Measurements from ENCODE around the gene FOXP2. TPM values are rescaled to one million over a fixed set of nuclear protein-coding genes. Genes with fewer than 3 reads are reported as not detected.
"Not testable (repeated sequence)": the region's sequence is repeated elsewhere in the genome, so short reads cannot be mapped to it uniquely, and the experiment has no call there.

FOXP2 gene
- total RNA-seq, 1 donor from 2014 or later, result 24.0 TPM

DNA sequence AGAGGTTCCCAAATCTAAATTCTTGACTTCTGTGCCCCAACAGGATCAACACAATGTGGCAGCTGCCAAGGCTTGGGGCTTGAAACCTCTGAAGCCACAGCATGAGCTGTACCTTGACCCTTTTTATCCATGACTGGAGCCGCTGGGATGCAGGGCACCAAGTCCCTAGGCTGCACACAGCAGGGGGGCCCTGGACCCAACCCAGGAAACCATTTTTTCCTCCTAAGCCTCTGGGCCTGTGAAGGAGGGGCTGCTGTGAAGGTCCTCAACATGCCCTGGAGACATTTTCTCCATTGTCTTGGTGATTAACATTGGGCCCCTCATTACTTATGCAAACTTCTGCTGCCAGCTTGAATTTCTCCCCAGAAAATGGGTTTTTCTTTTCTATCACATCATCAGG is 72.6 kb downstream of the FOXP2 start:
- no peak for DNase-seq (ENCODE audit: extremely low spot score, unreplicated experiment)
- H3K9me3 Mint-ChIP-seq, result peaks cover 12% of the 10 kb centered on the region
- no peaks in the 10 kb centered on the region for H3K27me3 Mint-ChIP-seq
- TF ChIP-seq, protein P1, sequence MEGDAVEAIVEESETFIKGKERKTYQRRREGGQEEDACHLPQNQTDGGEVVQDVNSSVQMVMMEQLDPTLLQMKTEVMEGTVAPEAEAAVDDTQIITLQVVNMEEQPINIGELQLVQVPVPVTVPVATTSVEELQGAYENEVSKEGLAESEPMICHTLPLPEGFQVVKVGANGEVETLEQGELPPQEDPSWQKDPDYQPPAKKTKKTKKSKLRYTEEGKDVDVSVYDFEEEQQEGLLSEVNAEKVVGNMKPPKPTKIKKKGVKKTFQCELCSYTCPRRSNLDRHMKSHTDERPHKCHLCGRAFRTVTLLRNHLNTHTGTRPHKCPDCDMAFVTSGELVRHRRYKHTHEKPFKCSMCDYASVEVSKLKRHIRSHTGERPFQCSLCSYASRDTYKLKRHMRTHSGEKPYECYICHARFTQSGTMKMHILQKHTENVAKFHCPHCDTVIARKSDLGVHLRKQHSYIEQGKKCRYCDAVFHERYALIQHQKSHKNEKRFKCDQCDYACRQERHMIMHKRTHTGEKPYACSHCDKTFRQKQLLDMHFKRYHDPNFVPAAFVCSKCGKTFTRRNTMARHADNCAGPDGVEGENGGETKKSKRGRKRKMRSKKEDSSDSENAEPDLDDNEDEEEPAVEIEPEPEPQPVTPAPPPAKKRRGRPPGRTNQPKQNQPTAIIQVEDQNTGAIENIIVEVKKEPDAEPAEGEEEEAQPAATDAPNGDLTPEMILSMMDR (conservative IDR thresholded peaks at IDR 0.05), result no peak
- no peak overlapping the region for H3K4me3 Mint-ChIP-seq
- no peaks in the 10 kb centered on the region for H3K4me1 Mint-ChIP-seq (ENCODE audit: unreplicated experiment)
- no peak overlapping the region for H3K27ac Mint-ChIP-seq
- peaks cover 9% of the 10 kb centered on the region for H3K36me3 Mint-ChIP-seq

DNA sequence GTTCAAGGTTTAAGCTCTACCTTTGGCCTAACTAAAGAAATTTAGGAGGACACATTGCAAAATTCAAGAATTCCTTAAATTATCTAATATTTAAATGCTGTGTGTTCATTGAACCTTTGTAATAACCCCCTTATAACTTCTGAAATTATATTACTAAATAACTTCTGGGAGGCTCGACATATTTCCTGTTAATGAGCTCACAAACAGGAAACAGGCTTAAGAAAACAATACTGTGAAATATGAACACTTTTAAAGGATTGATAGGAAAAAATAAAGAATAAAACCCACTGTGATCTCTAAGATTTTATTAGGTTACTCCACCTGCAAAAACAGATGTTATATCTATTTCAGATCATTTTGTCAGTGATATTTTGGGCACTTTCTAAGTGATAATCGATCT is 74.1 kb downstream of the FOXP2 start:
- Mint-ChIP-seq H3K9me3 (peaks cover 12% of the 10 kb centered on the region), H3K27me3 (no peaks in the 10 kb centered on the region), H3K27ac (no peak overlapping the region), H3K36me3 (peaks cover 12% of the 10 kb centered on the region), H3K4me1 (ENCODE audit: unreplicated experiment) (no peaks in the 10 kb centered on the region), H3K4me3 (no peak overlapping the region)
- DNase-seq (ENCODE audit: extremely low spot score, unreplicated experiment), result no peak
- TF ChIP-seq, protein P1 (conservative IDR thresholded peaks at IDR 0.05), result no peak

DNA sequence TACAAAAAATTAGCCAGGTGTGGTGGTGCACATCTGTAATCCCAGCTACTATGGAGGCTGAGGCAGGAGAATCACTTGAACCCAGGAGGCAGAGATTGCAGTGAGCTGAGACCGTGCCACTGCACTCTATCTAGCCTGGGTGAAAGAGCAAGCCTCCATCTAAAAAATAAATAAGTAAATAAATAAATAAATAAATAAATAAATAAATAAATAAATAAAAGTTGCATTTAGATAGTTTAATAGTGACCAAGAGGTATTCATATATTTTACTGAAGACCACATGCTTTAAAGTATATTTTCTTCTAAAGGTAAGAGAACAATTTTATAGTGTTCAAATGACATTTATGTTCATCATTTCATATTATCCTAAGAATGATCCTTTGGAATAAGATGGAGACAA is 82.9 kb downstream of the FOXP2 start:
- DNase-seq (ENCODE audit: extremely low spot score, unreplicated experiment); H3K4me3 Mint-ChIP-seq; H3K36me3 Mint-ChIP-seq; H3K27ac Mint-ChIP-seq; H3K9me3 Mint-ChIP-seq; H3K4me1 Mint-ChIP-seq (ENCODE audit: unreplicated experiment); H3K27me3 Mint-ChIP-seq: not testable (repeated sequence)

DNA sequence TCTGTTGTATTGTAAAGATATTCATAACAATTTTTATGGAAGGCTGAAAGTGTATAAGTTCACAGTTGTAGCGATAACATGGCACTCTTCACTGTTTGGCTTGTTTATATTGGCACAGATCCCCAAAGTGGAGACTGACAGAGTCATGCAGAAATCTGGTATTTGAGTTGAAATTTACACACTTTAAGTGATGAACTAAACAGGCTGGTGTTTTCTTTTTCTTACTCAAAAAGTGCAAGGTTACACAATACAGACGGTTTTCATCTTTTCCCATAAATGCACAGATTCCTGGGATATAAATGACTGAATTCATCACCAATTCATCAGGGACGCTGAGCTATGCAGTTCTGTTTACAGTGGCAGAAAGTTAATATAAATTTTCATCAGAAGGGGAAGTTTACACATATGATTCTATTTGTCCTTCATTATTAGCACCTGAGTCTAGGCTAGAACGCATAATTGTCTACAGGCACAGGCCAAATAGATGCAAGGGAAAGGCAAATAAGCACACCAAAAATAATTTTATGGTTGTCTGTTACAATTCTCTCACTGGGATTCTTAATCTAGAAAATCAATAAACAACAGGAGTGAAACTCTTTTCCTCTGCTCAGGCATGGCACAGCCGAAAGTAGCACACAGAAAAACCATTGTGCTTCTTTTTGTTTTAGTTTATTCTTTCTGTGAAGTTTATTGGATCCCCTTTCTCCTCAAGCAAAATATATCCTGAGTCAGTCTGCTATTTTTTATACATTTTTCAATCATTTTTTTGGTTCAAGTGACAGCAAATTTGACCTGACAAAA is 88.0 kb downstream of the FOXP2 start:
- no peak for DNase-seq (ENCODE audit: extremely low spot score, unreplicated experiment)
- Mint-ChIP-seq H3K36me3 (no peaks in the 10 kb centered on the region), H3K4me3 (no peak overlapping the region), H3K27ac (no peak overlapping the region), H3K9me3 (no peaks in the 10 kb centered on the region), H3K27me3 (no peaks in the 10 kb centered on the region), H3K4me1 (ENCODE audit: unreplicated experiment) (peaks cover 9% of the 10 kb centered on the region)
- TF ChIP-seq, protein P1 (conservative IDR thresholded peaks at IDR 0.05), result no peak

DNA sequence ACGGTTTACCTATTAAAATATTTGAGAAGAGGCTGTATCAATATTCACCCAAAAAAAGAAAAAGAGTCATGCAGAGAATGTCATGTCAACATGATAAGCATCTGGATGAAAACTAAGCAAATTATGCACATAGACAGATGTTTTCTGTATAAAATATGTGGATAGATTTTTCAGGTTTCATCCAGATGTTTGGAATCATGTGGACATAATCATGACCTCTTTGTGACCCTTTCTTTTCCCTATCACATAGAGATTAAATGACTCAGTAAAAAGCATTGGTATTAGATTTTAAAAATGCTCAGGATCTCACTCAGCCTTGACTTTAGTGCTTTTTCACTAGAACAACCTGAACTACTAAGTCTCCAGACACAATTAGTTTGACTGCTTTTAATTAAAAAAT is 90.0 kb downstream of the FOXP2 start:
- DNase-seq (ENCODE audit: extremely low spot score, unreplicated experiment), result no peak
- Mint-ChIP-seq H3K9me3 (no peaks in the 10 kb centered on the region), H3K4me3 (no peak overlapping the region), H3K4me1 (ENCODE audit: unreplicated experiment) (peaks cover 9% of the 10 kb centered on the region), H3K27me3 (no peaks in the 10 kb centered on the region), H3K36me3 (no peaks in the 10 kb centered on the region), H3K27ac (no peak overlapping the region)
- TF ChIP-seq, protein P1 (conservative IDR thresholded peaks at IDR 0.05), result no peak

DNA sequence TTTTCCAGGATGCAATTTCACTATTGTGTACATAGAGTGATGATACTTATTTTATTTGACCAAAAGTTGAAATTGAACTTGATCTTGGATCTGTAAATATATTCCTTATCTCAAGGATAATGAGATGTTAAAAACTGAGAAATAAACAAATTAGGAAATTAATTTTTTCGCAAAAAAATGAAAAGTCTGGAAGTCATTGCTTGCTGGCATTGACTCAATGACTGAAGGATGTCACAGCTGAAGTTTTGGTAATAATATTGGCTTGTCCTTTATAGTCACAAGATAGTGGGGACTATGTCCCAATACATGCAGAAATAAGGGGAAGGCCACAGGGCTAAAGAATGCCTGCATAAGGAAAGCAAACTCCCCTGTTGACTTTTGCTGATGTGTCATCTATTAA is 92.8 kb downstream of the FOXP2 start:
- TF ChIP-seq, protein P1 (conservative IDR thresholded peaks at IDR 0.05), result no peak
- H3K4me3 Mint-ChIP-seq, result no peak overlapping the region
- no peaks in the 10 kb centered on the region for H3K27me3 Mint-ChIP-seq
- H3K4me1 Mint-ChIP-seq (ENCODE audit: unreplicated experiment), result peaks cover 7% of the 10 kb centered on the region
- no peaks in the 10 kb centered on the region for H3K36me3 Mint-ChIP-seq
- no peaks in the 10 kb centered on the region for H3K9me3 Mint-ChIP-seq
- no peak for DNase-seq (ENCODE audit: extremely low spot score, unreplicated experiment)
- H3K27ac Mint-ChIP-seq, result no peak overlapping the region
